HCT116 (cell line): ENCODE measurements around the gene ST3GAL3.

Experiments
- CTCF ChIP-seq, 3 experiments: fragments of 200-600 bp in 1 of 3; sonication (generic) in 1 of 3; IDR thresholded peaks in 2 of 3; conservative IDR thresholded peaks in 1 of 3; 2 replicates each; pipeline ENCODE4 v1.5.1; 2012 to 2017; ENCODE audit warnings: low read depth in 2 of 3, low read length in 2 of 3, antibody characterized with exemption in 1 of 3, borderline replicate concordance in 1 of 3, control low read depth in 1 of 3, mild to moderate bottlenecking in 1 of 3, mixed read lengths in 1 of 3, mixed run types in 1 of 3, moderate library complexity in 1 of 3; ENCODE audit not compliant: insufficient read depth in 1 of 3
- EZH2 ChIP-seq: fragments of 200-600 bp; sonication (generic); IDR thresholded peaks from 2 replicates; pipeline ENCODE4 v1.6.1; 2017; ENCODE audit warnings: antibody characterized with exemption, mixed run types
- ZBTB33 ChIP-seq: IDR thresholded peaks from 2 replicates; pipeline ENCODE4 v1.6.1; 2011; ENCODE audit warnings: mild to moderate bottlenecking, low read length, moderate library complexity; ENCODE audit not compliant: insufficient replicate concordance; ENCODE audit errors: extremely low read depth

GRCh38 chr1:43857163-43857562 lies 149.8 kb downstream of the ST3GAL3 start:
- TF ChIP-seq CTCF (IDR thresholded peaks at IDR 0.05 in 2 of 3, conservative IDR thresholded peaks at IDR 0.05 in 1 of 3; ENCODE audit: borderline replicate concordance in 1 of 3, insufficient read depth in 1 of 3, low read depth in 2 of 3, low read length in 2 of 3) (no peak), EZH2 (no peak), ZBTB33 (no peak)
